HG02678 (cell line): ENCODE results near the gene RNF220.
"Not testable (repeated sequence)": the region's sequence is repeated elsewhere in the genome, so short reads cannot be mapped to it uniquely, and the experiment has no call there.

Experiments
- ATAC-seq: cut with Tn5 transposase; IDR thresholded peaks from one replicate; pipeline ENCODE4 v1.9.1; 2021; ENCODE audit warnings: mild to moderate bottlenecking, moderate library complexity; ENCODE audit not compliant: unreplicated experiment

RNF220 gene

DNA sequence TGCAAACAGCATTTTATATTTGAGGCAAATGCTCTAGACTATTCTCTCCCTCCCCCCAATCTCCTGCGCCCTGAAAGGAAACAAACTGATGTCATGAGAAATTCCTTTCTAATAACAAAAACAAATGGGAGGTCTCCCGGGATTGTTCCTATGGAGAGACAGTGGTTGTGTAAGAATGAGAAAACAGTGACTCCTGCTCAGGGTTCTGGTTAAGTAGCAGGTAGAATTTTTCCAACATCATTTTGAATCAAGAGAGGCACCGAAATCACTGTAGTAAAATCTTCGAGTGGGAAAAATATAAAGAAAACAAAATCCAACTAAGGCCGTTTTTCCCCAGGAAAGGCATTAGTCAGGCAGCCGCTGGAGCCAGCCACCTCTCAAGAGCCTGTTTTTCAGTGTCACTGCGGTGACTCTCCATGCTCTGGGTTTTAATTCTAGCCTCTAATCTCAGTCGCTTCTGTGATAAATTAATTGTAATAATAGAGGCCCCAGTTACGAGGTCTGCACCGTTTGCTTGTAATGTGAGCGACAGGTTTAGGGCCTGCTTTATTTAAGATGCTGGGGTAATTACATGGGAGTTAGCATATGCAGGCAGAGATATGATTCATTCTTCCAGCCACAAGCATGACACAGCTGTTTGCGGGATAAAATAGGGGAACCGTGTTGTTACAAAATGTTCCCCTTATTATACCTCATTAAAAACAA, 80.3 kb downstream of the RNF220 start:
- no peak for ATAC-seq

DNA sequence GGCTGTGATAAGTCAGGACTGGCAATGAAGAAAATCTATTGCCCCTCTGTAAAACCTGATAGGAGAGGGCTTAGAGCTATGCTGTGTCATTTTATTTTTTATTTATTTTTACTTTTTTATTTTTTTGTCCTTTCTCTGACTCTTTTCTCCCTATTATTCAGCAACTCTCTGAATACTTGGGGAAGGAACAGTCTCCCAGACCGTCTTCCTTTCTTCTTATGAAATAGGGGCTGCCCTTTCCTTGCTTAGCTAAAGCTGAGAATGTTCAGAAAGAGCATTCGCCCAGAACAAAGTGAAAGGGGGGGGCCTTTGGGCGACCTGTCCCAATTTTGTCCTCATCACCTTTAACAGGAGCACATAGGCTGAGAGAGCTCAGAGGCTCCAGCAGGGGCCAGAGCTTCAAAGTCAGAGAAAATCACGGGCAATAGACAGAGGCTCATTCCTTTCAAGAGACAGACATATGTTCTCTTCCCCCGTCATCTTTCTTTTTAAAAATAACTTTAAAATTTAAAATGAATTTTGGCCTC, 80.9 kb downstream of the RNF220 start:
- ATAC-seq: no peak

DNA sequence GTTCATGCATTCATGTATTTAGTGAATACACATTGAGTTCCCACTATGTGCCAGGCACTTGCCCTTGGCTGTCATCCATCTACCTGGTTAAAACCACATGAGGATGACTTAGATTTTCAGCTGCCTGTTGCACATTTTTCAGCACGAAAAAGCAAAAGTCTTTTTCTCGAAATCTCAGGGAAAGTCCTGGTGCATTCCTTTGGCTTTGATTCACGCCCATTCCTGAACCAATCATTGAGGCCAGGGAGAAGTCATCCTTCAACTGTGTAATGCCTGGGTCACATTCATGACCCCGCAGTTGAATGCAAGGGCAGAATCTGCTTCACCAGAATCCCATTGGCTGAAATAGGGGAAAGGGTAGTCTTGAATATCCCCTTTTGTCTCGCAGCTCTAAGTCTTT, 84.4 kb downstream of the RNF220 start:
- no peak for ATAC-seq

DNA sequence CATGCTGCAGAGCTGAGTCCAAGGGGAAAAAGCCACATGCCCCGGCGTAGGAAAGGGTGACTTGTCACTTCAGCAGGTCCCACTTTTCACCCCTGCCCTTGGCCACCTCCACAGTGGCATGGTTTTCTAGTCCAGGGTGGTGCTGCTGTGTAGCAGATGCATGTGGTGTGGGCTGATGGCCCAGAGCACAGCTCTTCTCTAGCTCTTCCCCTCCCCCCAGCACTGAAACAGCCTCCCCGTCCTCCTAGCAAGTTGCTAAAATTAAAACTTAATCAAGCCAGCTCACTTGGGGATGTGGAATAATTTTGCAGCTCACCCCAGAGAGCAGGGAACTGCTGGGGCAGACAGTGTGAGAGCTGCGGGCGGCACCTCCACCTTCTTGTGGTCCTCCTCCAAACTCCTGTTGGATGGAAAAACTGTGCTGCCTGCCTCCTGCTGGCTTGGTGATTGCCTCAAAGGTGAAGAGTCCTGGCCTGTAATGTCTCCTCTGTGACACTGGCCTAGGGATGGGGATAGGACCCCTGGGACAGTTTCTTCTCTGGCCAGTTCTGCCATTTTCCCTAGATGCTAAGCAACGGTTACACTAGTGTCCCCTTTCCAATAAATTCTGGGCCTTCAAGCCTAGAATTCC, 91.6 kb downstream of the RNF220 start:
- ATAC-seq: no peak

DNA sequence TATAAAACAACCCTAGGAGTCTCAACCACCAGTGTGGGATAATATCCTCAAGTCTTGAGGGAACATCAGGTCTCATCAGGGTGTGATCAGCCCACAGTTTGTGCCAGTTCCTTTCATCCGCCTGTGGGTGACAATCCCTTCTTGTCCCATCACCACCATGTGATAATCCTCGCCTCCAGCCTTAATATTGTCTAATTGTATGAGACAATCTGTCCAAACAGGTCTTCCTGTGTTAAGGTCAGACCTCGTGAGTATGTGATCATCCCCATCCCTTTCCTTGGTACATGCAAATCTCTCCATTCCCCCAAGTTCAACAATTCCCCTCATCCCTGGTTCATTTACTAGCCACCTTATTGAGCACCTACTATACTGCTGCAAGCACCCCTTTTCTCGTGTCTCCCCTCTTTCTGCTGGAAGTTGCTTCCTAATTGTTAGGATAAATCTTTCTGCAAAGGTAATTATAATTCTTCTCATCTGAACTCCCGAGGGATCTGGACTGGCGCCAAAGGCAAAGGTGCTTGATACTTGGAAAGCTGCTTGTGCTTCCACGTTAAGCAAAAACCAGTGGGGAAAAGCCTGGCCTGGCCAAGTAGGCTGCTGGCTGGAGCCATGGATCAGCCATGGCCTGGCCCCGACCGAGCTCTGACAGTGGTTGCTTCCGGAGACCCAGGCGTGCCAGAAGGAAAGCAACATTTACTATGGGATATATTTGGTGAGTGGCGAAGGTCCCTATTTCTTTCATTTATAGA, 92.5 kb downstream of the RNF220 start:
- ATAC-seq: no peak

DNA sequence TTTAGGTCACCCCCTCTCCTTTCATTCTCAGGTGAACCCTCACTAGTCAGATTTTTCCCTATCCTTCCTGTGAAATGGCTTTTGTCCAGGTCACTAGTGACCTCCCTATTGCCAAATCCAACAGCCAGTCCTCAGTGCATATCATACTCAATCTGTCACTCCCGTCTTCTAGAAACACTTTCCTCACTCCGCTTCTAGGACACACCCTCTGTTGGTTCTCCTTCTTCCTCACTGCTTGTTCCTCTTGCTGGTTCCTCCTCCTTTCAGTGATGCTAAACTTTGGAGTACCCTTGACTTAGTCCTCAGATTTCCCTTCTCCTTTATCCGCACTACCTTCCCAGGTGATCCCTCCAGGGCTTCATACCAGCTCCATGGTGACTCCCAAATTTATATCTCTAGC, 94.3 kb downstream of the RNF220 start:
- ATAC-seq: no peak

DNA sequence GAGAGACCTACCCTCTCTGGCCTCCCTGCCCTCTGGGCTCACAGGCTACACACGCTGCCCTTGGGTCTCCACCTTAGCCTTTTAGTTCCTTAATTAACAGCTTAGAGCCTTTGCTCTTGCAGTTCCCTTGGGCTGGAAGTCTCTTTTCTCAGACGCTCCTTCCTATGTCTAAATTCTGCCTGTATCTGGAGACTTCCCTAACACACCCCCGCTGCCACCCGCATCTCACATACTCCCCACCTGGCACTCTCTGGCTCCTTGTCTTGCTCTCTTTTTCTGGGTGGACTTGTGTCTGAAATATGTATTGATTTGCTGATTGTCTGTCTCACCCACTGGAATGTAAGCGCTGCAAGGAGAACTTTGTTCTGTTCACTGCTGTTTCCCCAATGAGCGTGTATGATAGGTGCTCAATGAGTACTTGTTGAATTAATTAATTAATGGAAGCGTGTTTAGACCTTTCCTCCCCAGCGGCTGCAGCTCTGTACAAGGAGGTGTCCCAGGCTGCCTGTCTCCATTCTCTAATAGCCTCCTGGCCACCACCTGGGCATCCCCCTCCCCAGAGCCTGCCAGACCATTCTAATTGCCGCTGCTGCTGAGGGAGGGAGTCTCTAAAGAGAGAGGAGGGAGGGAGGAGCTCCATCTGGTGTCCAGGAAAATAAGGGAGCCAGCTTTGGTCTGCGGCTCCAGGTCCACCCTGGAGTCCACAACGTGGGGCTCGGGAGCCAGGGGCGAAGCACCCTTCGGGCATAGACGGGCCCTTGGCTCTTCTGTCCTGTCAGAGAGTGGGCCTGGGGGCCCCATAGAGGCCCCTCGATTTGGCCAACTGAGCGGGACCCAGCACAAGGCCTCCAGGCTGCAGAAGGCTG, 95.4 kb downstream of the RNF220 start:
- no peak for ATAC-seq

DNA sequence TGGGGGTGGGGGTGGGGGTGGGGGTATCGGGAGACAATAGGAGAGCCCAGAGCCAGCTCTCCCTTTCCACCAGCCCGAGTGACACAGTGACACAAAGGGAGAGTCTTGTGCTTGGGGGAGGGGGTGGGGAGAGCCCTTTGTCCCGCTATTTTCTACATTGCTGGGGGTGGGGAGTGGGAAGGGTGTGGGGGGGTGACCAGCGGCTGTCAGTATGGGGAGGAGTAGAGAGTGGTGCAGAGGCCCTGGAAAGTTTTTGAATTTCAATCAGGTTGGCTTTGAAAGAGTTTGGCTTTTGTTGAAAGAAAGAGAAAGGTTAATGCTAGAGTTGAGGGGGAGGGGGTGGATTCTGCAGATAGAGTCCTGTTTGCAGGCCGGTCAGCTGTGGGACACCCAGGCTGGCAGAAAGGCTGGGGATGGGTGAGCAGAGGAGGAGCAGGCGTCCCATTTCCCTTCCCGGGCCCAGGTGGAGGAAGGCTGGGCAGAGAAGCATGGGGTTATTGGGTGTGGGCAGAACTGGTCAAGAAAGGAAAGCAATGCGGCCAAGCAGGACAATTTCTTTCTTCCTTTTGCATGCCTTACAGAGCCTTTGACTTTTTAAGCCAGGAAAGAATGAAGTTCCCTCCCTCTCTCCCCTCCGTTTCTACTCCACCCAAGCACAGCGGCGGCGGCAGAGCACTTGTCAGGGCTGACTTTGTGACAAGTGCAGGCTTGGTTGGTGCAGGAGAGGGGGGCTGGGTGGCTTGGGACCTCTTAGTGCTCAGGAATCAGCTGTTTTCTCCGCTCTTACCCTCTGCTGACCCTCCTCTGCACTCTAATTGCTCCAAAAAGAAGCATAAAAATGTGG, 96.2 kb downstream of the RNF220 start:
- no peak for ATAC-seq

DNA sequence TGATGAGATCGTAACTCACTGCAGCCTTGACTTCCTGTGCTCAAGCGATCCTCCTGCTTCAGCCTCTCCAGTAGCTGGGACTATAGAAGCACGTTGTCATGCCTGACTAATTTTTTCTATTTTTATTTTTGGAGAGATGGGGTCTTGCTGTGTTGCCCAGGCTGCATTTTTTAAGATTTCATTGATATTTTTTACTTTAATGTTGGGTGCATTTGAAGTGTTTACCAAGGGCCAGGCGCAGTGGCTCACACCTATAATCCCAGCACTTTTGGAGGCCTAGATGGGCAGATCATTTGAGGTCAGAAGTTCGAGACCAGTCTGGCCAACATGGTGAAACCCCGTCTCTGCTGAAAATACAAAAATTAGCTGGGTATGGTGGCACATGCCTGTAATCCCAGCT, 97.8 kb downstream of the RNF220 start:
- not testable (repeated sequence) for ATAC-seq

DNA sequence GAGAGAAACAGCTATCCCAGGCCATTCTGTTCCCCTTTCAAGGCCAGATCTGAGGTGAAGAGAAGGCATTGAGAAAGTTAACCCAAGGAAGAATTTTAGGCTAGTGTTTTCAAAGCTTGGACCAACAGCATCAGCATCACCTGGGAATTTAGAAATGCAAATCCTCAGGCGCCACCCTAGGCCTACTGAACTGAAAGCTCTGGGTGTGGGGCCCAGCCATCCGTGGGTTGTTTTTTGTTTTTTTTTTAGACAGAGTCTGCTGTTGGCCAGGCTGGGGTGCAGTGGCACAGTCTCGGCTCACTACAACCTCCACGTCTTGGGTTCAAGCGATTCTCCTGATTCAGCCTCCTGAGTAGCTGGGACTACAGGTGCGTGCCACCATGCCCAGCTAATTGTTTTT, 98.6 kb downstream of the RNF220 start:
- no peak for ATAC-seq

DNA sequence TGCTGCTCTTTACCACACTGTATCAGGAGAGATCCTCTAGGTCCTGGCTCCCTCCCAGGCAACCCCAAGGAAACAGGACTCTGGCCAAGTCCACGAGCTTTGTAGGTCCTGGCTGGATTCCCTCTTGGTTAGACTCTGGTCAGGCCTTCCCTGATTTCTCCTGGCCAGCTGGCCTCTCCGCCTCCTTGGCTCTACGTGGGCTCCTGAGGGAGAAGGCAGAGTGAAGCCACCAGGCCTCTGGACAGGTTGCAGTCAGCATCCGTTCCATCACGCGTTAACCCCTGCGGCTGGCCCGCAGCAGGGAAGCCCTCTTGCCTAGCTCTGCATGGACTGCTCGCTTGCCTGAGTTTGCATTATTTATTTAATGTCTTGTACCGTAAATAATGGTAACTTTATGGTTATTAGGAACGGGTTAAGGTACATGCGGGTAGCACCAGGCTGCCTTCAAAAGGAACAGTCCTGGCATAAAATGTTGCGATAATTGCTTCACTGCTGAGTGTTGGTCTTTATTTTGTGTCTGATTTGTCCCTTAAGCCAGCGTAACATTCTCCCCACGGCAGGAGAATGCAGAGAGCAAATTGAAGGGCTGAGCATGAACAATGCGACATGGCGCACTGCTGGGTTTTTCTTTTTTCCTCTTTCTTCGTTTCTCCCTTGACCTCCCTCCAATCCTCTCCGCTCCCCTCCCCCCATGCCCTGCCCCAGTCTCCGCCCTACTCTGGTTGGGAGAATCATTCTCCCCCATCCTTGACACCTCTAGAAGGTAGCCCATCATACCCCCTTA, 100.3 kb downstream of the RNF220 start:
- no peak for ATAC-seq

DNA sequence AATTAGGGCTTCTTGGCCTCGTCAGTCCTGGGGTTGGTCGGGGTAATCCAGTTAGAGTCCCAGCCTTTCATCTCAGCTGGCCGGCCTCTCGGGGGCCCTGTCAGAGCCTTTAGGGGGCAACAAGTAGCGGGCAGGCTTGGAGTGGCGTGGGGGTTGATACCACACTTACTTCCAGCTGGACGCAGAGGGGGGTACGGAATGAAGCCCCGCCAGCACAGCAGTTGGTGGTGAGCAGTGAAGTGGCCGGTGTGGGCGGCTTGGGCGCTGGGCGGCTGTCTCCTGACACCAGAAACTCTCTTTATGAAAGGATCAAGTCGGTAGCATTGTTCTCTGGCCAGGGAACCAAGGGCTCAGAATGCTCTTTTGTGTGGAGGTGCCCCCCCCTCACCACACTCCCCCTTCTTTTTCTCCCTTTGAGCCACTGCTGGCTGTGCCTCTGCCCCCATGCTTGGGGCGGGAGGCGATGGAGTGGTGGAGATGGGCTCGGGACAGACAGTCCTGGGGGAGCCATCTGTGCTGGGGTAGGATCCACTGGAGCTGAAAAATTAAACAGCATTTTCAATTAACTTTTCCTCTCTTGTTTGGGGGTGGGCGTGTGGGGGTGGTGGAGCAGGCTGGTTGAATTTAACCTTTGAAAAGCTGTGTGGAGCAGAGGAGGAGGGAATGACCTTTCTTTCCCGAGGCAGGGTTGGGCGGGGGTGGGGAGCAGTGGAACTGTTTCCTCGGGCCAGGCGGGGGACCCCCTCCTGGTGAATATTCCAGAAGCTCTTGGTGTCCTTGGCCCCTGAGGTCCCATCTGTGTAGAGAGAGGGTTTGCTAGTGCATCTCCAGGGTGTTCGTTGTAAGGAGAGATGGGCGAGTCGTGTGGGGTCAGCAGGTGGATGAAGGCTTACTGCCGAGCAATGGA, 102.7 kb downstream of the RNF220 start:
- ATAC-seq: no peak

DNA sequence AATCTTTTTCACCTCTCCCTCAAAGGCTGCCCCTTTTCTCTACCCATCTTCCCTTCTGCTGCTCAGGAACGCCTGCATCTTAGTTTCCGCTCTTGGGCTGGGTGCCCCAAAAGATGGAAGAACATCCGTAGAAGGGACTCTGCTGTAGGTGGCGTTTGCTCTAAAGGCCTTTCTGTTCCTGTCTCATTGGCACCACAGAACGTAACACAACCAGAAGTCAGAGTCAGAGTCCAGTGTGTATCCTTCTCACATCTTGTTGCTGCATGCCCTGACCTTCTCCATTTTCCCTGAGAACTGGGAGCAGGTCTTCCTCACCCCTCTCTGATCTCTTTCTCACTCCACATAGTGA, 103.3 kb downstream of the RNF220 start:
- no peak for ATAC-seq

DNA sequence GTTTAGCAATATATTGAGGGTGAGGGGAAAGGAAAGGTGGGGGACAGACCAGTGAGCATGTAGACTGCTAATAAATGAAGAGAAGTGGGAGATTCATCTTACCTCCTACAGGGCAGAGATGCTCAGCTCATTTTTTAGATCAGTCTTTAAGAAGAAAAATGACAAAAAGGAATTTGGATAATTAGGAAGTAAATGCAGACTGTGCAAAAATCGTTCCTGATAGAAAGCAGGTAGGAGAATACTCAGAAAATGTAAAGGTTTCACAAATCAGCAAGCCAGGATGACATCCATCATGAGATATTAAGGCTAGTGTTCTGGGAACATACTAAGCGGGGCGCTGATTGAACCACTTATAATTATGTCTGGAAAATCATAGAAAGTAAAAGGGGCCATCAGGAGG, 106.3 kb downstream of the RNF220 start:
- ATAC-seq: no peak

DNA sequence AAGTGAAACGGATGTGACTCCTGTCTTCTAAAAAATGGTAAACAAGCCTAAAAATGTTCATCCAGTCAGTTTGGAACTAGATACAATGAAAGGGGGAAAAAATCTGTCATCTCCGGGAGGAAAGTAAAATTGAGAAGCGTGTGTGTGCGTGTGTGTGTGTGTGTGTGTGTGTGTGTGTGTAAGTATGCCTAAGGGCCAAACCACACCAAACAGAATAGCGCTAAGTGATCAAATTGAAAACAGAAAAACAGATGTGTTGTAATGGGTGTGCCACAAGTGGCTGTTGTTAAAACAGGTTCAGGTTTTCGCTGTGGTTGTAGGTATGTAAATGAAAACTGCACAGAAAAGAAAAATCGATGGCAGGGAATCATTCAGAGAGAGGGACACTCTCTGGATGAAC, 106.7 kb downstream of the RNF220 start:
- ATAC-seq: no peak

DNA sequence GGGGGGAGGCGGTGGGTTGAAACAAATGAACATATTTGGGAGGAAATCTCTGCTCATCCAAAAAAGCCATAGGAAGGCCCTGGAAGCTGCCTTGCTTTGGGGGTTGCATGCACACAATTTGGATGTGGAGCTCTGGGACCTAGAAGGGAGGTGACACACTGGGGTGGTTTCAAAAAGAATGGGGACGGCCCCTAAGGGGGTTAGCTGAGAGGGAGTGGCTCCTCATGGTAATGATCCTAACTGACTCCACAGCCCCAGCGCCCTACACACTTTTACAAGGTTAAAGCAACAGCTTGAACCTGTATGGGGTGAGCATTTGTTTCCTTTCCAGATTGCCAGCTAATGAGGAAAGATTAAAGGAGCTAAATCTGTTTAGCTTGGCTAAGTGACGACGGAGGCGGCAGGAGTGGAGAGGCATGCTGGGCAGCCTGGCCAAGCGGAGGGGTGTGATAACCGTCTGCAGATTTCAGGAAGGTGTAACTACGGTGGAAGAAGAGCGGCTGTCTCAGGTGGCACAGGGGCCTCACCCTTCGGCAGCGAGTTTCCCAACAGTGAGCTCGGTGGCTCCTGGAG, 107.3 kb downstream of the RNF220 start:
- ATAC-seq: no peak

DNA sequence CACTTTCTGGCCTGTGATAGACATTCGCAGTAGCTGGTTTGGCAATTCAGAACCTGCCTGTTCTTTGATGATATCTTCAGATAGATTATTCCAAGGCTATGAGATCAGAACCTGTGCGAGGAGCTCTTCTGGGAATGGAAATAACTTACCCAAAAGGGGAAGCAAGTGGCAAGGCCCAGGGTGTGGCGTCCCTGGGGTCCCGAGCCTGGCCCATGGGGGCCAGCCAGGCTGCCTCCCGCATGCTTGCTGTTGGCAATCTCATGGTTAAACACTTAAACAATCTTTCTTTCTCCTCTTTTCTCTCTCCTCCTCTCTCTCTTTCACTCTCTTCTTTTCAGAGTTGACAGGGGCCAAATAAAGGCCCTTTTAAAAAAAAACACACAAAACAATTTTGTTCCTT, 108.1 kb downstream of the RNF220 start:
- ATAC-seq: no peak

DNA sequence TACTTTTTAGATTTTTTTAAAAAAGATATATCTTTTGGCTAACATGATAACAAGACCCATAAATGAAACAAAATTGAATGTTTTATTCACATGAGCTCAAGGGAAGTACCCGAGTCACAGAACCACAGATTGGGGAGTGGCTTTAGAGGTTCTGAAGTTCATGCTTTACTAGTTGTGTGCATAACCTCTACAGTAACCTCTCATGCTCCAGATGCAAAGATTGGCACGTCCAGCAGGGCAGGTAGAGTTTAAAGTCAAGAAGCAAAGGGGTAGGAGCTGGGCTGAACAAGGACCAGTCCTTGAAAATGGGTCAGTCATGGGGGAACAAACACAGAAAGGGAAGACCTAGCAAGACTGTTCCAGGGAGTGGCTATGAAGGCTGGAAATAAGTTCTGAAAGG, 109.6 kb downstream of the RNF220 start:
- ATAC-seq: no peak
